Measurements from ENCODE around the gene TMEM45A.

The TMEM45A gene

GRCh38 chr3:100523050-100523760 lies 30.8 kb downstream of the TMEM45A start:
- H3K36me3 ChIP-seq: no peaks in the 10 kb centered on the region
- no peak overlapping the region for H3K27ac ChIP-seq
- no peak for DNase-seq
- H3K27me3 ChIP-seq (ENCODE audit: insufficient read depth, low read depth, severe bottlenecking): no peaks in the 10 kb centered on the region
- no peaks in the 10 kb centered on the region for H3K9me3 ChIP-seq (ENCODE audit: severe bottlenecking)
- no peak for TF ChIP-seq CTCF (IDR thresholded peaks at IDR 0.05; ENCODE audit: low read depth, low read length)
- H3K4me3 ChIP-seq (ENCODE audit: low read depth, low read length): no peak overlapping the region

GRCh38 chr3:100525753-100526612 lies 33.6 kb downstream of the TMEM45A start:
- Histone ChIP-seq H3K36me3 (no peaks in the 10 kb centered on the region), H3K4me3 (ENCODE audit: low read depth, low read length) (no peak overlapping the region), H3K9me3 (ENCODE audit: severe bottlenecking) (no peaks in the 10 kb centered on the region), H3K27me3 (ENCODE audit: insufficient read depth, low read depth, severe bottlenecking) (no peaks in the 10 kb centered on the region), H3K27ac (no peak overlapping the region)
- no peak for TF ChIP-seq CTCF (IDR thresholded peaks at IDR 0.05; ENCODE audit: low read depth, low read length)
- DNase-seq: no peak

- no peak for TF ChIP-seq CTCF (IDR thresholded peaks at IDR 0.05; ENCODE audit: low read depth, low read length)
- H3K36me3 ChIP-seq: no peaks in the 10 kb centered on the region
These were observed 34.4 kb downstream of the TMEM45A start for GRCh38 chr3:100526613-100527346.

GRCh38 chr3:100527347-100527735 lies 34.9 kb downstream of the TMEM45A start:
- no peaks in the 10 kb centered on the region for H3K27me3 ChIP-seq (ENCODE audit: insufficient read depth, low read depth, severe bottlenecking)
- no peak for DNase-seq
- TF ChIP-seq CTCF (IDR thresholded peaks at IDR 0.05; ENCODE audit: low read depth, low read length): no peak
- H3K36me3 ChIP-seq: no peaks in the 10 kb centered on the region
- no peak overlapping the region for H3K27ac ChIP-seq
- H3K9me3 ChIP-seq (ENCODE audit: severe bottlenecking): no peaks in the 10 kb centered on the region
- H3K4me3 ChIP-seq (ENCODE audit: low read depth, low read length): no peak overlapping the region

More at GRCh38 chr3:100526613-100527346, 34.4 kb downstream of the TMEM45A start:
- Histone ChIP-seq H3K27ac (no peak overlapping the region), H3K27me3 (ENCODE audit: insufficient read depth, low read depth, severe bottlenecking) (no peaks in the 10 kb centered on the region), H3K4me3 (ENCODE audit: low read depth, low read length) (no peak overlapping the region), H3K9me3 (ENCODE audit: severe bottlenecking) (no peaks in the 10 kb centered on the region)
- no peak for DNase-seq

GRCh38 chr3:100531093-100531492 lies 38.7 kb downstream of the TMEM45A start:
- Histone ChIP-seq H3K27me3 (ENCODE audit: insufficient read depth, low read depth, severe bottlenecking) (no peaks in the 10 kb centered on the region), H3K4me3 (ENCODE audit: low read depth, low read length) (no peak overlapping the region), H3K9me3 (ENCODE audit: severe bottlenecking) (no peaks in the 10 kb centered on the region), H3K27ac (no peak overlapping the region), H3K36me3 (no peaks in the 10 kb centered on the region)
- no peak for TF ChIP-seq CTCF (IDR thresholded peaks at IDR 0.05; ENCODE audit: low read depth, low read length)
- no peak for DNase-seq
